ENCODE results near the gene ANKRD40CL.
A peak's percentile ranks its signal among the peaks of the same experiment; 100 is the strongest.
"Not testable (repeated sequence)": the region's sequence is repeated elsewhere in the genome, so short reads cannot be mapped to it uniquely, and the experiment has no call there.

The ANKRD40CL gene

GRCh38 chr17:50737118-50737698 is 30.1 kb downstream of the ANKRD40CL start:
- Histone ChIP-seq H3K27me3 (ENCODE audit: control insufficient read depth in 1 of 2, insufficient read depth in 2 of 2, low read length in 2 of 2) (no peaks in the 10 kb centered on the region), H3K27ac (ENCODE audit: low read depth, low read length) (no peak overlapping the region), H3K9ac (ENCODE audit: low read depth in 1 of 2, low read length in 2 of 2) (no peak overlapping the region), H3K36me3 (ENCODE audit: control insufficient read depth in 1 of 2, insufficient read depth in 2 of 2, low read length in 2 of 2) (peaks cover 34 to 41% of the 10 kb centered on the region in 2 donors), H3K4me1 (ENCODE audit: control insufficient read depth in 1 of 2, insufficient read depth in 2 of 2, low read length in 2 of 2) (peaks cover 7 to 8% of the 10 kb centered on the region in 2 donors), H3K9me3 (ENCODE audit: control insufficient read depth in 1 of 2, low read length in 2 of 2) (no peaks in the 10 kb centered on the region), H3K4me3 (ENCODE audit: low read depth in 1 of 2, low read length in 2 of 2) (no peak overlapping the region)

- no peak overlapping the region for H3K4me3 ChIP-seq (ENCODE audit: low read depth in 1 of 2, low read length in 2 of 2)
- H3K27me3 ChIP-seq (ENCODE audit: control insufficient read depth in 1 of 2, insufficient read depth in 2 of 2, low read length in 2 of 2): no peaks in the 10 kb centered on the region
- no peak overlapping the region for H3K9ac ChIP-seq (ENCODE audit: low read depth in 1 of 2, low read length in 2 of 2)
- no peaks in the 10 kb centered on the region for H3K9me3 ChIP-seq (ENCODE audit: control insufficient read depth in 1 of 2, low read length in 2 of 2)
- peaks cover 22 to 23% of the 10 kb centered on the region in 2 donors for H3K4me1 ChIP-seq (ENCODE audit: control insufficient read depth in 1 of 2, insufficient read depth in 2 of 2, low read length in 2 of 2)
- peaks cover 17 to 23% of the 10 kb centered on the region in 2 donors for H3K36me3 ChIP-seq (ENCODE audit: control insufficient read depth in 1 of 2, insufficient read depth in 2 of 2, low read length in 2 of 2)
- H3K27ac ChIP-seq (ENCODE audit: low read depth, low read length): no peak overlapping the region
These were observed 32.0 kb downstream of the ANKRD40CL start for GRCh38 chr17:50735287-50735686.

DNA sequence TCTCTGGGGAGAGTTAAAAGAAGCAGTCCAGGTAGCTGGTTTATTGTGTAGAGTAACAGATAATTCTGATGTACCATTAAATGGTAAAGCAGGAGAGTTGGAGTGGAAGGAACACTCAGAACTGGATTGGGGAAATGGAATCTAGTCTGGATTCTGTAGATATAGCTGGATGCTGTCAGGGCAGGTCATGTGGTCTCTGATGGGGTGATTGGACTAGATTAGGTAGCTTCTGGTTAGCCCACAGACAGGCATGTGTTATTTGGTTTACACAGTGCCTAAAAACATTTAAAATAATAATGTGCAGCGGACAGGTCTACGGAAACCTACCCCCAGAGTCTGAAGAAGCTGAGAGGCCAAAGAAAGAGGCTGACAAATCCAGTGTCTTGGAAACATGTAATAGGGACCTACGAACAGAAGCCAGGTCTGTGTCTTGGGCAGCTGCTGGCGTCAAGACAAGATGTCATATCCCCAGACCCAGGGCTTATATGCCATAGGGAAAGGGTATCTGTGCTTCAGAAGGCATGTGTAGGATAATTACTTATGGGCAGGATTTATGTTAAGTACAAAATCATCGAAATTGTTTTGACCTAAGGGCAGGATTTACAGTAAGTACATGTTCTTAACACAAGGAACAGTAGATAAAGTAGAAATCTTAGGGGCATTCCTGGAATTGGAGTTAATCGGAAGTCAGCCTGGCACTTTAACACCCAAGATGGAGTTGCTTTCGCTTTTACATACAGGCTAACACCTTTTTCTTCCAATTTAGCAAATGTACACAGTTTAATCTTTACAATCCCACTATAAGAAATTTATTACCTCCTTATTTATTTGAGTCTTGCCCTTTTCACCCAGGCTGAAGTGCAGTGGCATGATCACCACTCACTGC is 35.5 kb downstream of the ANKRD40CL start:
- Histone ChIP-seq H3K9me3 (ENCODE audit: control insufficient read depth in 1 of 2, low read length in 2 of 2) (no peaks in the 10 kb centered on the region), H3K27ac (ENCODE audit: low read depth, low read length) (no peak overlapping the region), H3K9ac (ENCODE audit: low read depth in 1 of 2, low read length in 2 of 2) (no peak overlapping the region), H3K4me1 (ENCODE audit: control insufficient read depth in 1 of 2, insufficient read depth in 2 of 2, low read length in 2 of 2) (peaks cover 38 to 39% of the 10 kb centered on the region in 2 donors), H3K36me3 (ENCODE audit: control insufficient read depth in 1 of 2, insufficient read depth in 2 of 2, low read length in 2 of 2) (peaks cover 0 to 3% of the 10 kb centered on the region in 2 donors), H3K4me3 (ENCODE audit: low read depth in 1 of 2, low read length in 2 of 2) (peak overlapping the region; percentile 25 to 30), H3K27me3 (ENCODE audit: control insufficient read depth in 1 of 2, insufficient read depth in 2 of 2, low read length in 2 of 2) (no peaks in the 10 kb centered on the region)

GRCh38 chr17:50728881-50729765 is 38.2 kb downstream of the ANKRD40CL start:
- Histone ChIP-seq H3K9ac (ENCODE audit: low read depth in 1 of 2, low read length in 2 of 2) (no peak overlapping the region), H3K27me3 (ENCODE audit: control insufficient read depth in 1 of 2, insufficient read depth in 2 of 2, low read length in 2 of 2) (no peaks in the 10 kb centered on the region), H3K4me3 (ENCODE audit: low read depth in 1 of 2, low read length in 2 of 2) (no peak overlapping the region), H3K4me1 (ENCODE audit: control insufficient read depth in 1 of 2, insufficient read depth in 2 of 2, low read length in 2 of 2) (peaks cover 50 to 59% of the 10 kb centered on the region in 2 donors), H3K36me3 (ENCODE audit: control insufficient read depth in 1 of 2, insufficient read depth in 2 of 2, low read length in 2 of 2) (peaks cover 0 to 3% of the 10 kb centered on the region in 2 donors), H3K9me3 (ENCODE audit: control insufficient read depth in 1 of 2, low read length in 2 of 2) (no peaks in the 10 kb centered on the region), H3K27ac (ENCODE audit: low read depth, low read length) (no peak overlapping the region)

GRCh38 chr17:50728112-50728429 is 39.2 kb downstream of the ANKRD40CL start:
- H3K9me3 ChIP-seq (ENCODE audit: control insufficient read depth in 1 of 2, low read length in 2 of 2): no peaks in the 10 kb centered on the region
- H3K4me1 ChIP-seq (ENCODE audit: control insufficient read depth in 1 of 2, insufficient read depth in 2 of 2, low read length in 2 of 2): peaks cover 52 to 66% of the 10 kb centered on the region in 2 donors
- no peaks in the 10 kb centered on the region for H3K27me3 ChIP-seq (ENCODE audit: control insufficient read depth in 1 of 2, insufficient read depth in 2 of 2, low read length in 2 of 2)
- no peak overlapping the region for H3K27ac ChIP-seq (ENCODE audit: low read depth, low read length)
- no peak overlapping the region for H3K9ac ChIP-seq (ENCODE audit: low read depth in 1 of 2, low read length in 2 of 2)
- H3K36me3 ChIP-seq (ENCODE audit: control insufficient read depth in 1 of 2, insufficient read depth in 2 of 2, low read length in 2 of 2): peaks cover 0 to 3% of the 10 kb centered on the region in 2 donors
- no peak overlapping the region for H3K4me3 ChIP-seq (ENCODE audit: low read depth in 1 of 2, low read length in 2 of 2)

GRCh38 chr17:50725769-50726655 is 41.3 kb downstream of the ANKRD40CL start:
- H3K4me1 ChIP-seq (ENCODE audit: control insufficient read depth in 1 of 2, insufficient read depth in 2 of 2, low read length in 2 of 2): peaks cover 53 to 65% of the 10 kb centered on the region in 2 donors
- H3K27me3 ChIP-seq (ENCODE audit: control insufficient read depth in 1 of 2, insufficient read depth in 2 of 2, low read length in 2 of 2): no peaks in the 10 kb centered on the region
- H3K36me3 ChIP-seq (ENCODE audit: control insufficient read depth in 1 of 2, insufficient read depth in 2 of 2, low read length in 2 of 2): peaks cover 0 to 3% of the 10 kb centered on the region in 2 donors
- H3K27ac ChIP-seq (ENCODE audit: low read depth, low read length): no peak overlapping the region
- peak overlapping the region; percentile 14 to 27 for H3K4me3 ChIP-seq (ENCODE audit: low read depth in 1 of 2, low read length in 2 of 2)
- no peak overlapping the region for H3K9ac ChIP-seq (ENCODE audit: low read depth in 1 of 2, low read length in 2 of 2)
- no peaks in the 10 kb centered on the region for H3K9me3 ChIP-seq (ENCODE audit: control insufficient read depth in 1 of 2, low read length in 2 of 2)

- not testable (repeated sequence) for H3K27ac ChIP-seq (ENCODE audit: low read depth, low read length); H3K36me3 ChIP-seq (ENCODE audit: control insufficient read depth in 1 of 2, insufficient read depth in 2 of 2, low read length in 2 of 2); H3K27me3 ChIP-seq (ENCODE audit: control insufficient read depth in 1 of 2, insufficient read depth in 2 of 2, low read length in 2 of 2); H3K9me3 ChIP-seq (ENCODE audit: control insufficient read depth in 1 of 2, low read length in 2 of 2); H3K4me3 ChIP-seq (ENCODE audit: low read depth in 1 of 2, low read length in 2 of 2); H3K9ac ChIP-seq (ENCODE audit: low read depth in 1 of 2, low read length in 2 of 2)
- H3K4me1 ChIP-seq (ENCODE audit: control insufficient read depth in 1 of 2, insufficient read depth in 2 of 2, low read length in 2 of 2): peaks cover 48 to 60% of the 10 kb centered on the region in 2 donors
These were observed 42.7 kb downstream of the ANKRD40CL start for GRCh38 chr17:50724622-50725021.

DNA sequence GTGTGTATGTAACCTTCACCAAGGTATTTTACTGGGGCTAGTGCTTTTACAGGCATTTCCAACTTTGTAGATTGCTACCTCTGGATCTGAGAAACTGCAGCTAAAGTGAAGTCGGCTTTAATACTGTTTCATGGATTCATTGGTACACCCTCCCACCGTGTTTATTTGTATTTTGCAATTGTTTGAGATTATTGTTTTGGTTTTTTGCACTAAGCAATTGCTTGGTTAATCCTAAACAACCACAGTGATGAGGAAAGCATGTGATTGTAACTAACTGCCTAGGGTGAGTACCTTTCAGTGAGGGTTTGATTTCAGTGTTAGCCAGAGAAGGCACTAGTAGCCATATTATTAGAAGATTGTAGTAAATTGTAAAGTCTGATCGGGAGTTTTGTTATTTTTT is 44.6 kb downstream of the ANKRD40CL start:
- Histone ChIP-seq H3K9ac (ENCODE audit: low read depth in 1 of 2, low read length in 2 of 2) (peak overlapping the region in 1 of 2 donors; percentile 21), H3K27me3 (ENCODE audit: control insufficient read depth in 1 of 2, insufficient read depth in 2 of 2, low read length in 2 of 2) (no peaks in the 10 kb centered on the region), H3K9me3 (ENCODE audit: control insufficient read depth in 1 of 2, low read length in 2 of 2) (no peaks in the 10 kb centered on the region), H3K4me3 (ENCODE audit: low read depth in 1 of 2, low read length in 2 of 2) (peak overlapping the region; percentile 22 to 34), H3K4me1 (ENCODE audit: control insufficient read depth in 1 of 2, insufficient read depth in 2 of 2, low read length in 2 of 2) (peaks cover 38 to 54% of the 10 kb centered on the region in 2 donors), H3K27ac (ENCODE audit: low read depth, low read length) (no peak overlapping the region), H3K36me3 (ENCODE audit: control insufficient read depth in 1 of 2, insufficient read depth in 2 of 2, low read length in 2 of 2) (peaks cover 0 to 3% of the 10 kb centered on the region in 2 donors)

DNA sequence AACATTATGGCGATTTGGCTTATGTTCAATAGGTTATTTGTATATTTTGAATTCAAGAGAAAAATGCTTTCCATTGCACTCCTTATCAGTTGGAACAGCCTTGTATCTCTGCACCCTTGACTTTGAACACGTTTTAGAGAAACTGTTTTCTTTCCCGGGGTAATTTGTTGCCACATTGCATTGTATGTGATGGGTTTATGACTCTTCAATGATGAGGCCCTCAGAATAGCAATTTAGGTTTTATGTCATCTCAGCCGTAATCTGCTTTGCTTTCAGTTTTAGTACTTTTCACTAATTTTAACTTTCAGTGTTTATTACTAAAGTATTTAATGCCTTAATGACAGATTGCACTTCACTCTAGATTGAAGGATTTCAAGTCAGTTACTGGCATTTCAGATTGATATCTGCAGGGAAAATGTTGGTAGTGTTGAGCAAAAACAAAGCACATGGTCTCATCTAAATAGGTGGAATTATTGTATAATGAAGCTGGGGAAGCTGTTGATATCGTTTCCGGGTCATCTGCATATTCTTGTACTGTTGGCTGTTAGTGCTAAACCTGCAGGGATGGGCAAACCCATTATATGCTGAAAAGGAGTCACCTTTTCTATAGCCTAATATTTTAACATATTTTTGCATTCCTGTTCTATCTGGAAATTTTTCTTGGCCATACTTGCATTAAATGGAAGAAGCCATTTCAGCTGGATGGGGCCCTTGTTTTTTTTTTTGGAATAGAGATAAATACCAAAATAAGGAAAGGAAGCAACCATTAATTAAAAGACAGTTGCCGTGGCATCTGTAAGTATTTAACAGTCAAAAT is 45.9 kb downstream of the ANKRD40CL start:
- Histone ChIP-seq H3K9me3 (ENCODE audit: control insufficient read depth in 1 of 2, low read length in 2 of 2) (no peaks in the 10 kb centered on the region), H3K36me3 (ENCODE audit: control insufficient read depth in 1 of 2, insufficient read depth in 2 of 2, low read length in 2 of 2) (no peaks in the 10 kb centered on the region), H3K27me3 (ENCODE audit: control insufficient read depth in 1 of 2, insufficient read depth in 2 of 2, low read length in 2 of 2) (no peaks in the 10 kb centered on the region), H3K4me3 (ENCODE audit: low read depth in 1 of 2, low read length in 2 of 2) (peak overlapping the region; percentile 93 to 94), H3K9ac (ENCODE audit: low read depth in 1 of 2, low read length in 2 of 2) (peak overlapping the region; percentile 76 to 96), H3K27ac (ENCODE audit: low read depth, low read length) (no peak overlapping the region), H3K4me1 (ENCODE audit: control insufficient read depth in 1 of 2, insufficient read depth in 2 of 2, low read length in 2 of 2) (peaks cover 29 to 45% of the 10 kb centered on the region in 2 donors)

Measured in duodenal mucosa (tissue), 2 donors.